GM20431 (cell line): ENCODE data around the gene ZAP70.

Experiments used
- in situ Hi-C: fragments of 300-500 bp; cut with MseI, MboI; formaldehyde crosslinking; loops from one replicate; pipeline ENCODE4 v1.15.0; 2020; ENCODE audit warnings: low sequenced_read_pairs; ENCODE audit not compliant: unreplicated experiment

Gene ZAP70

DNA sequence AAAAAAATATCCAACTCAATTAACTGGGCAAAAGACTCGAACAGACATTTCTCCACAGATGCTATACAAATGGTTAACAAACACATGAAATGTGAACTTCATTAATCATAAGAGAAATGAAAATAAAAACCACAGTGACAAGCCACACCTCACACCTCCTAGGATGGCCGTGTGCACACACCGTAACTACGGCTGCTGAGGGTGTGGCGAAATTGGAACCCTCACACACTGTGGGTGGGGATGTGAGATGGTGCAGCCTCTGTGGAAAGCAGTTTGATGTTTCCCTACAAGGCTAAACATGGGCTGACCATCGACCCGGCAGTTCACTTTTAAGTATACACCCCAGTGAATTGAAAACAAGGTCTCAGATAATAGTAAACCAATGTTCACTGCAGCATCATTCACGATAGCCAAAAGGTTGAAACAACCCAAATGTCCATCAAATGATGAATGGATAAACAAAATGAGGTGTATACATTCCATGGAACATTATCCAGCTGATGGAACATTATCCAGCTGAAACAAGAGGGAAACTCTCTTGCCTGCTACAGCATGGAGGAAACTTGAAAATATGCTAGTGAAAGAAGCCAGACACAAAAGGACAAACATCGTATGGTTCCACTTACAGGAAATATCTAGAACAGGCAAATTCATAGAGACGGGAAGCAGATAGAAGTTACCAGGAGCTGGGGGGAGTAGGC, 32.2 kb downstream of the ZAP70 start:
- in situ Hi-C loops, result no loop called here

DNA sequence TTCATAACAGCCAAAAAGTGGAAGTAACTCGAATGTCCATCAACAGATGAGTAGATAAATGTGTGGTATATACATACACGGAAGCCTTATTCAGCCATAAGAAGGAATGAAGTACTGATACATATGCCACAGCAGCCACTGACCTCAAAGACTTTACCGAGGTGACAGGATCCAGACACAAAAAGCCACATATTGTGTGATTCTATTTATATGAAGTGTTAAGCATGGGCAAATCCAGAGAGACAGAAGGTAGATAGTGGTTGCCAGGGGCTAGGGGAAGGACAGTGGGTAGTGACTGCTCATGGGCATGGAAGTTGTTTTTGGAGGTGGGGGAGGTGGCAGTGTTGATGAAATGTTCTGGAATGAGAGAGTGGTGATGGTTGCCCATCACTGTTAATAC, 33.9 kb downstream of the ZAP70 start:
- in situ Hi-C loops, result no loop called here

DNA sequence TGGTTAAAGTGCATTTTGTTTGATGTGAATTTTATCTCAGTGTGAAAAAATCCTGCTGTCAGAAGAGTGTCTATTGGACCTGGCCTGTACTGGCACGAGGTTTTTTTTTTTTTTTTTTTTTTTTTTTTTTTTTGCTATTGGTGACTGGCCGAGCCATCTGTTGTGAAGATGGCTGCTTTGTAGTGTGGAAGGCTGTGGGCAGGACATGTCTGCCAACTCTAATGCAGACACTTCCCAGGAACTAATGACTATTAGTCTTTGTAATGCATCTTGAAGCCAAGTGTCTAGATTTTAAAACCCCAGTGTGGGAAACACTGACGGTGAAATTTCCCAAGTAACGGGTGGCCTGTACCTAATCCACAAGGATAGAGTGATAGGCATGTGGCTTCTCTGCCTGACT, 34.3 kb downstream of the ZAP70 start:
- in situ Hi-C loops, result no loop called here

DNA sequence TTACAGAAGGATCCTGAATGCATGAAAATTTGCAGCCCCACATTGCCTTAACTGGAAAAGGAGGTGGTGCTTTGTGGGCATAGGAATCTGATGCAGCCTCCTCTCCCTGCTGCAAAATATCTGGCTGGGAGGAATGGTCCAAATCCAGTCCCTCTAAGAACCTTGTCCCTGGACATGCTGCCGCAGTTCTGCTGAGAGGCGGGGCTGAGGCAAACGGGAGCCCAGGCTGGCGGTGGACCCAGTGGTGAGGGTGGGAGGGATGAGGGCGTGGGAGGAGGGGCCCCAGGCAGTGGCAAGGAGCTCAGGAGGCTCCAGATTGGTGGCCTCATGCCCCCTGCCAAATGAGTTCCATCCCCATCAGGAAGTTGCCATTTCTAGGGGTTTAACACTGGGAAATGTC, 36.2 kb downstream of the ZAP70 start:
- in situ Hi-C loops, result no loop called here

DNA sequence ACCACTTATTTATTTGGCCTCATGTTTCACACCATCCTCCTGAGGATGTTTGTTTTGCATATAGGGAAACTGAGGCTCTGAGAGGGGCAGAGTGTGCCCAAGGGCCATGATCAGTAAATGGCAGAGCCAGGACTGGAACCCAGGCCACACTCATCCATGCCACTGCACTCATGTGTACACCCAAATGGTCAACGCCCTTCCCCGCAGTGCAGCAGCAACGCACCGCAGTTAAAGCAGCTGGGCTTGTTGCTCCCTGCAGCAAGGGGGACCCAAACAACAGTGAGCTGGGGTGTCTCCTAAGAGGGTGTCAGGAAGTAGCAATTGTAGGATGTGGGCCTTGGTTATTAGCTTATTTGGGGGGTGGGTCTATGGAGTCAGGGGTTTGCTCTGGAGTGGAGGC, 36.6 kb downstream of the ZAP70 start:
- in situ Hi-C loops, result no loop called here

DNA sequence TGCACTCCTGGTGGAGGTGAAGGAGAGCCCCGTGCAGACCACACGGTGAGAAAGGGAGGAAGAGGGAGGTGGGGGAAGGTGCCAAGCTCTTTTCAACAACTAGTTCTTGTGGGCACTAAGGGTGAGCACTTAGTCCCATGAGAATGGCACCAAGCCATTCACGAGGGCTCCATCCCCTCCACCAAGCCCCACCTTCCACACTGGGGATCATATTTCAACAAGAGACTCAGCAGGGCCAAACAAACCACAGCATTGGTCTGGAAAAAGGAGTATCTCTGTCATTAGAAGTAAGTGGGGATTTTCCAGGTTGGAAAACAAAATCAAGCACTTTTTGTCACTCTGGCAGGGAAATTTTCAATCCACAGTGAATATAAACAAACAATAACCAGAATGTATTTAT, 38.4 kb downstream of the ZAP70 start:
- in situ Hi-C loops, result no loop called here

DNA sequence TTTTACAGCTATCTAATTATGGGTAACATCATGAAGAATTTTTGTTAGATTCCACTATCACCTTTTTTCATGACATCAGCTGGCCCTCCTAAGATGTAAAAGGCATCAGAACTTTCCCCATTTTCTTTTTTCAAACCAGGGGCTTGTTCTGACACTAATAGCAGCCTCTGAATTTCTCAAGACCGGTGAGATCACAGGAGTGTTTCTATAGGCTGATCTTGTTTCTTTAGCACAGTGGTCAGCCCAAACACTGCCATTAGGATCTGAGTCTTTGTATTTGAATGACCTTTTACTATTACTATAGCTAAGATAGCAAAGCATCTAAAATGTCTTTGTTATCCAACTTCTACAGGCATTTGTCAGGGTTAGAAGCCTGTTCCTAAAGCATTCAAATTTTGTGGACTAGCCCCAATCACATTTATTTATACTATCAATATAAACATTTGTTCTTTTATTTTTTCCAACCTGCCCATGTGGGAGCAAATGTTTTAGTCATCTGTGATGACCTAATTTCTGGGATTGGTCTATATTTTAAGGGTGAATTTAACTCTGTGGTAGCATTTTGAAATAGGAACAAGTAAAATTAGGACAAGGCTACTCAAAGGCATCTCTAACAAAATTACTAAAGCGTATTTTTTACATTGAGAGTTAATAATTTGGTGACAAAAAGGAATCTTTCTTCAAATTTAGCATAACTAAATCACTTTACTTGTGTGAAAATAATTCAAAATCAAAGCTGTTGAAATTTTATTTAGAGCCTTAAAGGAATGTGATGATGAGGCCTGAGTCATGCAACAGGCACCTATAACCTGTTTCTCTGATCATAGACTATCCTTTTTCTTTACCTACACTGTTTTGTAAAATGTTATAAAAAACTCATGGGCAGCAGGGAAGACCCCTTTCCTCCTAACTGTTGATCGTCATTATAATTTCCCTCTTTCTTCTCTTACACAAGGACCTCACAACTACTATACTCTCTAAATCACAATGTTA, 39.3 kb downstream of the ZAP70 start:
- in situ Hi-C loops, result no loop called here

DNA sequence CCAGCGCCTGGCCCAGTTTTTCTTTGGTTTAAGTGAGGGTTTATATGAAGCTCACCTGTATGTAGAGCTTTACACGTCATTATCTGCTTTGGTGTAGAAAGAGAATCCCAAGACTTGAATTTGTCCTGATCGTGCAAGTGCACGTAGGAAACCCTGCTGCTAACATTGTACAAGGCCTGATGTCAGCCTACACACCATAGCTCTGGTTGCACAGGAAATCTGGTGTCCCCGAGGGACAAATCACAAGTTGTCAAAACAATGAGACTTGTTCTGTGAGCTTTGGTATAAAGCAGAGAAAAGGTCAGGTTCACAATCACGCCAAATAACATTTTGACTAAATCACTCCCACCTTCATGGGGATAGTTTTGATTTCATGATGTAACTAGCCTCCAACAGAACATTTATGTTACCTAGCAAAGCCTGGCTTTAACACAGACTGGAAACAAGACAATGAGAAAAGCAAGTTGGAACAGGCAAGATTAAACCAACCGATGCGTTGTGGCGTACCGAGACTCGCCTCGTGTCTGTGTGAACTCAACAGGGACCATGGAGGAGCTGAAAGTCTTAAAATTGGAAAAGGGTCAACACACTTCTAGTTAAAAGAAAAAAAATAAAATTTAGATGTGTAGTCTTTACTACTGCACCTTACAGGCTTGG, 41.4 kb downstream of the ZAP70 start:
- in situ Hi-C loops, result no loop called here

DNA sequence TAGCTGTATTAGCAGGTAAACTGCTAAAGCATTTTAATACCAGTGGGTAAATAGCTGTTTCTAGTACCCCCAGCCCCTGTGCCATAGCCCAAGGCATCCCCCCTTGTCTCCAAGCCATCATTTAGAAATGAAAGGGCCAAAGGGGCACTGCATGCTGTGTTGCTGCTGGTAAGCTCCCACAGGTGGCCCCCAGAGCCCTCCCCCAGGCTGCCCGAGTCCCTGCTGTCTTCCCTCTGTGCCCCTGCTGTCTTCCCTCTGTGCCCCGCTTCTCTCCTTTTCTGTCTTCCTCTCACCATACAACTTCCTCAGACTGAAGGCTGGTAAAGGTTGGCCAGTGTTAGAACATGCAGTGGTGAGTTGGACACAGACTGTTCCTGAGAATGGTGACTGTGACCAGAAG, 42.1 kb downstream of the ZAP70 start:
- in situ Hi-C loops, result no loop called here

DNA sequence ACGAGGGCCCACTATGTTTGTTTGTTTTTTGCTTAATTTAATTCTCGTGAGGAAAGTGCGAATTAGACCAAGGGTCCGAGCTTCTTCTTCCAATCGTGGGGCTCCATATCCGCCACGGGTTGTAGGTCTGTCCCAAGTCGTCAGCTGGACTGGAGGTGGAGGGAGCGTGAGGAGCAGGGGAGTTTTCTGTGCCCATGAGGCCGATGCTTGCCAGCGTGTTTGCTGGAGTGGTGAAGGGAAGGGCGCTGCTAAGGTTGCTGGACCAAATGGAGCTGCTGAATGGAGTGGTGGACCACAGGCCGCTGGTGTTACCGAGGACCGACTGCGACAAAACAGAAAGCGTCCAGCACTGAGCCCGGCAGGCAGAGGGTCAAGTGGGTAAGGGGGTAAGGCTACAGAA, 43.7 kb downstream of the ZAP70 start:
- in situ Hi-C loops, result no loop called here

DNA sequence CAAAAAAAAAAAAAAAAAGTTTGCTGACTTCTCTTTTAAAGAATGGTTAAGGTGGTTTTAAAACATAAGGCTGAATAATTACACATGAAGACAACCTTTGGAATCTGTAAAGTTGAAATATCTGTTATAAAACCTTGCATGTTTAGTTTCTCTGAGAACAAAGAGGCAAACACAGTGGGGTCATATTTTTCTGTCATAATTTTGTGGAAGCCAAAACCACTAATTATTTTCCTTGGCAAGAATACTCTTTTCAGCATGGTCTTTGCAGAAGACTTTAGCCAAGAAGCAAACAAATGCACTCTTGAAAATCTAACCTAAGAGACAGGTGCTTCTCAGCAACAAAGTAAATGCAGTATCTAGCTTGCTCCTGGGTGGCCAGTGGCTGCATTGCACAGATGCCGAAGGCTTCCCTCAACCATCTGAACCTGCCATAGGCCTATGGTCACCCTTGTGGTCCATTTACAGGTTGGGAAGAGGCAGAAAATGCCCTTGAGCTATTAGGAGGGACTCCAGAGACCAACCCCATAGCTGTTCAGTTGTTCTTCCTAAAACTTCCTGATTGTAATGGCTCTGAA, 44.8 kb downstream of the ZAP70 start:
- in situ Hi-C loops, result no loop called here

DNA sequence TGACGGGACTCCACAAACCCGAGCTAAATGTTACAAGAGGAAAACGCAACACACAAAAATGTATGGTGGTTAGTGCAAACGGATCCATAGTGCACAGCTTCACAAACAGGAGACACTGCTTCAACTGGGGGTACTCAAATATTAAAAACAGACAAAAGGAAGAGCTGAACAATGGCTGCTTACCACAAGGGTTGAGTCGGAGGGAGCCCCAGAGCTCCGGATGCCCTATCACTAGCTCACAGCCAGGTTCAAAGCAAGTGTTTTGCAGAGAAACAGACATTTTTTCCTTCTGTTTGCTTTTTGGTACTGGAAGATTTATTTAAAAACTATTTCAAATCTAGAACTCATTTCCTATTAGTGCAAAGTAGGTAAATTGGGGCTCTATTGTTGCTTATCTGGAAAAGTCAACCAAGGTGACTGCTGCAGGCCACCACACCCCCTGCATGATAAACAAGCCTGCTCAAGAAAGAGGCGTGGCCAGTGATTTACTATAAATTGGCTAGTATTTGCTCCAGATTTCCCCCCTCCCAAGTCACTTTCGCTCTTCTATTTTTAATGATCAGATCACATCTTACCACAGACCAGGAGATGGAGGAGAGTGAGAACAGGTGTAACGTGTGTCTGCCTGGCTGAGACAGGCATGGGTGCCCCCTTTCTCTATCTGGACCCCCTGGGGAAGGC, 46.5 kb downstream of the ZAP70 start:
- in situ Hi-C loops, result no loop called here

DNA sequence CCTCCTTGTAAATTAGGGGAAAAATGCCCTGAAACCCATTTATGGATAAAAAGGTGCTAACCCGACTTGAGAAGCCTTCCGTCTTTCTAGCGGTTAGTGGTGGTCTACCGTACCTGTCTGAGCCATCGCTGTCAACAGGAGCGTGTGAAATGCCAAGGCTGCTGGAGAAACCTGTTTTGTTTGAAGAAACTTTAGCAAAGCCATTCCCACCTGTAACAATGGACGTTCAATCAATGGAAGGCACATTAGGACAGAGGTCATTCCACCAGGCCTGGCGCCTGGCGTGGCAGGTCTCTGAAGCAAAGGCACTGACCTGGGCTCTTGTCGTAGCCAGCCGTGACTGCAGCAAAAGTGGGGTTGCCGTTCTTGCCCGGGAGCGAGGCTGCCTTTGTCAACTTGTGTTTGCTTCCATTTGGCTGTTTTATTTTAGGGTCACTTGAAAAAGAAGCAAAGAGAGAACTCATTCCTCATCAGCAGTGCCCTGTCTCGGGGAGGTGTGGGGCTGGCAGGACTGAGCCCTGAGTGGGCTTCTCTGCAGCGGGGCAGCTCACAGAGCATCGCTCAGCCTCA, 47.2 kb downstream of the ZAP70 start:
- in situ Hi-C loops, result no loop called here

DNA sequence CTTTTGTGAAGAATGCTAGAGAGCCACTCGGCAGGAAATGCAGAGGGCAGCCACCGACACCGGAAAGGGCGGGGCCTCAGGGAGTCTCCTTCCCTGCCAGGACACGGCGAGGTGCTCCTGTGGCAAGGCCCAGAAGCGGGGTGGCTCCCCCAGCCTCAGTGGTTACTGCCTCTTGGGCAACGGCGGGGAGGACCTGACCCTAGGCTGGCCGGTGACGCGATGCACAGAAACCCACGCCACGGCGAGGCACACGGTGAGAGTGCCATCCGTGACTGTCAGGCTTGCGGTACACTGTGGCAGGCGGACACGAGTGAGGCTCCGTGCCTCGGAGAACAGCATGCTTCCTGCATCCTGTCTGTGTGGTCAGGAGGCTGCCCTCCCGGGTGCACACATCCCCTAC, 47.8 kb downstream of the ZAP70 start:
- in situ Hi-C loops, result no loop called here

DNA sequence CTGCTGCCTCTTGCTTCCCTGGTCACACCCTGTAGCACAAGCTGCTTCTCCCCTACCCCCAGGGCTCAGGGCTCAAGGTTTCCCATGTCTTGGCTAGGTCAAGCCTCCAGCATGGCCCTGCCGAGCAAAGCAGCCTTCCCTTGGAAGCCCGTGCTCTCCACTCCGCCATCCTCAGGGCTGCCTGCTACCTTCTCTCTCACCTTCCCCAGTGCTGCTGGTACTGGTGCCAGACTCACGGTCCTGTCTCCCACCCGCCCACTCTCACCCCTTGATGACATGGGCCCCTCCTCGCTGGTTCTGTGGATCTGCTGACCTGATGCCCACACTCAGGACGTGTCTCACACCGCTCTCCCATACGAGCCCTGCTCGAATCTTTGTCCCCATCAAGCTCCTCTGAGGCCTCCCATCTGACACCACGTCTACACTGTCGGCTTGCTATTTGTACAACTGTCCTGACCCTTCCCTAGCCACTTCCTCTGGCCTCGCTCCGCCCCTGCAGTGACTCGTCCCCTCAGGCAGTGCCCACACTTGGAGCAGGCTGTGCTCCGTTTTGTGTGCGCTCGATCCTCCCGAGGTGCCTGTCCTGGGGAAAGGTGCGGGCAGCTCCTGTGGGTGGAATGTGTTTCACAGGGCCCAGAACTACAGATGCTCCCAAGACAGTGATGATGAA, 49.9 kb downstream of the ZAP70 start:
- in situ Hi-C loops, result no loop called here

DNA sequence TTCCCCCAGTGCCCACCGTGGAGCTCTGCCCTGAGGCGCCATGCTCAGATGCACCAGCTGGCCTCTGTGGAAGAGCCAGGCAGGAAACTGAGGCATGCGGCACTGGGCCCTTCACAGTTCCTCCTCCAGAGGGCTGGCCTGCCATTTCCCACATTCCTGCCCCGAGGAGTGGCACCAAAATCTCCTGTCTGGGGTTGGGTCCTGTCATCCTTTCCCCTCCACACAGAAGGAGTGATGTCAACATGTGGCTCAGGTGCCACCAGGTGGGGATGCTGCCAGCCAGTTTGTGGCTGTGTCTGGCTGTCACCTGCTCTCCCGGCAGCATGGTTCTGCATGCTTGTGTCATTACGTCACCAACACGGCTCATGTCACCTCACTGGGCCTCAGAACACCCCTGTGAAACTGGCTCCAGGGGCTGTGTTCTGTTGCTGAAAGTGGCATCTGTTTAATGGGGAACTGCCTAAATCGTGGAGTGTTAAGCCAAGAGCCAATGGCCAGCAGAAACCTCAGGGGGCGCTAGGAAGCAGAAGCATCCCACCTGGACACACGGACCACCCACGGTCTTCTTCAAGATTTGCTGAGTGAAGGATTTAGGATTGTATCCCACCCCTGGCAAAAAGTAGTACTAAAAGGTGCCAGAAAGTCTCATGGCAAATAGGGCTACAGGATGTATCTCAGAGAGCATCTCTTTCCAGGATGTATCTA, 51.3 kb downstream of the ZAP70 start:
- in situ Hi-C loops, result no loop called here

DNA sequence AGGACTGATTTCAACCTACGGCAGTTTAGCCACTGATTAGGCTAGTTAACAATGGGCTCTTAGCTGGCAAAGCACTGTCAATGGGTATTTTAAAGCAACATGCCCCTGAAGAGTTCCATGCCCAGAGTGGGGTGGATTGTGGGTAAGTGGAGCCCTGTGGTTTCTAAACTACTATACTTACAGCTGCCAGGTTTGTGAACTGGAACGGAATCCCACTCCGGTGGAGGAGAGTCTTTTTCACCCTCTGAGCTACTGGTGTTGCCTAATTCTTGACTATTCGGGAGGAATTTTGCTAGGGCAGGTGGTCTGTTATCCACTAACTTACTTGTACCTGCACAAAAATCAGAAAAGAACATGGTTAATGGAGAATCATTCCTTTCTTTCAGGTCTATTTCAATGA, 52.6 kb downstream of the ZAP70 start:
- in situ Hi-C loops, result no loop called here

DNA sequence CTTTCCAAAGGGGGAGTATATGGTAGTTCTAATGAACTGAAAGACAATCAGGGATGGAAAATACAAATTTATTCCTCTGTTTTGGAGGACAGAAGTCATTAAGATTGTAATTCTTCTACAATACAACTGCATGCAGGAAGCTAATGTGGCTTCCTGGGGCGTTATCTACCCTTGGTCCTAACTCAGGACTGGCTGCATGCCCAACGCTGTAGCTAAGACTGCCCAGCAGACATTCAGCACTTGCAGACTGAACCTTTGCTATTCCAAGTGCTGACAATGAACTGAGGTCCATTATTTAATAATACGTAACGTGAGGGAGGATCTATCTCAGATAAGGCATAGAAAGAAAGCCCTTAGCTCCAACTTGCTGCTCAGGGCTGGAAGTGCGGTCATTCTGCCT, 53.2 kb downstream of the ZAP70 start:
- in situ Hi-C loops, result no loop called here

DNA sequence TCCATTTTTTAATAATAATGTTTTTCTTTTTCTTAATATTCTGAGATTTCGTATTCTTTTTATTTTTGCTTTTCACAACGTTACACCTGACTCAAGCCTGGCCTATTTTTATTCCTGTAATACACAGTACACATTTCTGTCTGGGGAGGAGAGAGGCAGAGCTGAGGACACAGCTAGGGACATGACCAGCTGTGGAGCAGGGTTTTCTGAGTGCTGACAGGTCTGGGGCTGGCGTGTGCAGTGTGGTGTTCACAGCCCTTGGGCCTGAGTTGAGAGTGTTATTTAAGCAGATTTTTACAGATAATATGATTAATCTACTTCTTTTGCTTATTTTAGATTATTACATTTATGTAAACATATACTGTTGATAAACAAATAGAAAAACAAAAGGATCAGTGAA, 55.9 kb downstream of the ZAP70 start:
- in situ Hi-C loops, result no loop called here
